Esophagus (tissue), 2 donors: ENCODE data around the gene TMEM203. TPM values are rescaled to one million over a fixed set of nuclear protein-coding genes. Genes with fewer than 3 reads are reported as not detected.

Source experiments
- H3K27ac ChIP-seq, 2 donors: one replicate each; pipeline ENCODE4 v1.5.1; 2013; ENCODE audit warnings: low read depth in 2 of 2, mild to moderate bottlenecking in 2 of 2, inconsistent platforms in 1 of 2, low read length in 1 of 2, moderate library complexity in 1 of 2
- H3K27me3 ChIP-seq, 2 donors: one replicate each; pipeline ENCODE4 v1.6.1; 2013; ENCODE audit warnings: low read length in 2 of 2, control low read depth in 1 of 2, mild to moderate bottlenecking in 1 of 2; ENCODE audit not compliant: insufficient read depth in 2 of 2, control insufficient read depth in 1 of 2
- H3K36me3 ChIP-seq, 2 donors: one replicate each; pipeline ENCODE4 v1.6.1; 2013; ENCODE audit warnings: low read length in 1 of 2; ENCODE audit not compliant: control insufficient read depth in 2 of 2, insufficient read depth in 2 of 2
- H3K4me1 ChIP-seq, 2 donors: one replicate each; pipeline ENCODE4 v1.6.1; 2013; ENCODE audit warnings: low read length in 1 of 2; ENCODE audit not compliant: control insufficient read depth in 2 of 2, insufficient read depth in 2 of 2
- H3K4me3 ChIP-seq, 2 donors: one replicate each; pipeline ENCODE4 v1.5.1; 2013; ENCODE audit warnings: low read length in 2 of 2, mild to moderate bottlenecking in 2 of 2, low read depth in 1 of 2, moderate library complexity in 1 of 2
- H3K9me3 ChIP-seq, 2 donors: one replicate each; pipeline ENCODE4 v1.6.1; 2013; ENCODE audit warnings: mild to moderate bottlenecking in 2 of 2, low read depth in 1 of 2, low read length in 1 of 2, moderate library complexity in 1 of 2; ENCODE audit not compliant: control insufficient read depth in 2 of 2, insufficient read depth in 1 of 2
- WGBS, 2 donors: extraction: QIAGEN DNeasy Blood & Tissue Kit; methylation state at CpG; one replicate each; pipeline ENCODE4 v1.1.7; 2013; 5-methylcytosine and 5-hydroxymethylcytosine counted together
- polyA plus RNA-seq, 2 donors: library from polyadenylated mRNA; stranded (reverse); fragments of 200-250 nt; gene quantifications; one replicate each; pipeline ENCODE4 v1.2.3, GENCODE V29; 2013
- donor health status: healthy with polysubstance abuse.
- donor health status: Bipolar disorder and iron deficiency.

The TMEM203 gene
- polyA plus RNA-seq, 2 donors = 21.6 to 27.5 TPM

- peak overlapping the region; percentile 61 to 63 for H3K4me3 ChIP-seq
Measured at GRCh38 chr9:137218754-137219271, 13.4 kb upstream of the TMEM203 start.

GRCh38 chr9:137218212-137218753, 12.8 kb upstream of the TMEM203 start:
- H3K4me1 ChIP-seq = peaks cover 0 to 26% of the 10 kb centered on the region in 2 donors
- no peaks in the 10 kb centered on the region for H3K9me3 ChIP-seq
- no peaks in the 10 kb centered on the region for H3K27me3 ChIP-seq
- H3K36me3 ChIP-seq = peaks cover 0 to 25% of the 10 kb centered on the region in 2 donors
- WGBS, 2 donors = 68 to 75% methylated on average over 28 to 30 of the region's 30 CpGs
- peak overlapping the region; percentile 61 to 63 for H3K4me3 ChIP-seq
- H3K27ac ChIP-seq = peak overlapping the region; percentile 86 to 91

More at GRCh38 chr9:137218754-137219271, 13.4 kb upstream of the TMEM203 start:
- H3K27me3 ChIP-seq = no peaks in the 10 kb centered on the region
- no peaks in the 10 kb centered on the region for H3K9me3 ChIP-seq
- WGBS, 2 donors = 53 to 66% methylated on average over 12 of the region's 12 CpGs
- peak overlapping the region; percentile 1 to 91 for H3K27ac ChIP-seq
- H3K4me1 ChIP-seq = peaks cover 0 to 26% of the 10 kb centered on the region in 2 donors
- H3K36me3 ChIP-seq = peaks cover 0 to 25% of the 10 kb centered on the region in 2 donors

GRCh38 chr9:137217276-137218211, 12.1 kb upstream of the TMEM203 start:
- Histone ChIP-seq H3K4me1 (peaks cover 0 to 21% of the 10 kb centered on the region in 2 donors), H3K36me3 (peaks cover 0 to 25% of the 10 kb centered on the region in 2 donors), H3K9me3 (no peaks in the 10 kb centered on the region), H3K27me3 (no peaks in the 10 kb centered on the region), H3K27ac (peak overlapping the region; percentile 86 to 91), H3K4me3 (peak overlapping the region; percentile 61 to 63)
- 43 to 44% methylated on average over 36 of the region's 36 CpGs for WGBS, 2 donors

GRCh38 chr9:137216188-137216965, 10.9 kb upstream of the TMEM203 start:
- WGBS, 2 donors = 88 to 92% methylated on average over 30 of the region's 30 CpGs
- H3K27me3 ChIP-seq = no peaks in the 10 kb centered on the region
- peak overlapping the region in 1 of 2 donors; percentile 61 for H3K4me3 ChIP-seq
- H3K36me3 ChIP-seq = peaks cover 0 to 25% of the 10 kb centered on the region in 2 donors
- peaks cover 0 to 21% of the 10 kb centered on the region in 2 donors for H3K4me1 ChIP-seq
- H3K27ac ChIP-seq = peak overlapping the region in 1 of 2 donors; percentile 91
- no peaks in the 10 kb centered on the region for H3K9me3 ChIP-seq

- H3K4me3 ChIP-seq = no peak overlapping the region
- H3K27me3 ChIP-seq = no peaks in the 10 kb centered on the region
- H3K4me1 ChIP-seq = peaks cover 0 to 21% of the 10 kb centered on the region in 2 donors
- H3K27ac ChIP-seq = no peak overlapping the region
- 89 to 90% methylated on average over 19 to 22 of the region's 22 CpGs for WGBS, 2 donors
- peaks cover 0 to 25% of the 10 kb centered on the region in 2 donors for H3K36me3 ChIP-seq
- no peaks in the 10 kb centered on the region for H3K9me3 ChIP-seq
Measured at GRCh38 chr9:137215196-137215986, 9.9 kb upstream of the TMEM203 start.

GRCh38 chr9:137214620-137215019, 9.2 kb upstream of the TMEM203 start:
- no peak overlapping the region for H3K4me3 ChIP-seq
- H3K9me3 ChIP-seq = no peaks in the 10 kb centered on the region
- no peaks in the 10 kb centered on the region for H3K27me3 ChIP-seq
- 92 to 93% methylated on average over 19 of the region's 19 CpGs for WGBS, 2 donors
- peaks cover 0 to 21% of the 10 kb centered on the region in 2 donors for H3K4me1 ChIP-seq
- H3K27ac ChIP-seq = no peak overlapping the region
- peaks cover 0 to 21% of the 10 kb centered on the region in 2 donors for H3K36me3 ChIP-seq

- WGBS, 2 donors = 87 to 89% methylated on average over 49 of the region's 49 CpGs
- H3K4me3 ChIP-seq = no peak overlapping the region
- peaks cover 0 to 14% of the 10 kb centered on the region in 2 donors for H3K4me1 ChIP-seq
- peaks cover 0 to 19% of the 10 kb centered on the region in 2 donors for H3K36me3 ChIP-seq
- H3K9me3 ChIP-seq = no peaks in the 10 kb centered on the region
- H3K27ac ChIP-seq = no peak overlapping the region
- no peaks in the 10 kb centered on the region for H3K27me3 ChIP-seq
Measured at GRCh38 chr9:137213160-137214060, 8.0 kb upstream of the TMEM203 start.

GRCh38 chr9:137212520-137212919, 7.1 kb upstream of the TMEM203 start:
- Histone ChIP-seq H3K4me1 (peaks cover 2 to 7% of the 10 kb centered on the region in 2 donors), H3K27me3 (no peaks in the 10 kb centered on the region), H3K27ac (no peak overlapping the region), H3K4me3 (no peak overlapping the region), H3K9me3 (no peaks in the 10 kb centered on the region), H3K36me3 (peaks cover 0 to 19% of the 10 kb centered on the region in 2 donors)
- 78 to 86% methylated on average over 19 to 21 of the region's 21 CpGs for WGBS, 2 donors
